ENCODE data around the gene POLR3A.

The POLR3A gene

DNA sequence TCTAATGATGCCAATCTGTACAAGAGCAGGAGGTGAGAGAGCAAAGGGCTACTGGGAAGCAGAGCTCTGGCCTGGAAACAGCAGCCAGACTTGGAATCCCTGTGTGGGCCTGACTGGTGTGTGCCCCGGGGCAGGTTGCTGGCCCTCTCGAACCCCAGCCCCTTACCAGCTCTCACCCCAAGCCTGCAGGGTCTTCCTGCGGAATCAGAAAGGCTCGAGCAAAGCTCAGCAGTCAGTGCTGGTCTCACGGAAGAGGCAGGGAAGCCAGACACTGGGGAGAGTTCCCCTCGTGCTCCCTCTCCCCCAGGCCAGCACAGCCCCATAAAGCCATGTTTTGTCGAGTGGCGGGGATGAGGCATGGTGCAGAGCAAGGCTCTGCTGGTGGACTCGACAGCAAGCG lies 50.1 kb downstream of the POLR3A start:
- Histone ChIP-seq H3K9ac (ENCODE audit: low read length) (no peak overlapping the region), H3K79me1 (ENCODE audit: low read length) (no peaks in the 10 kb centered on the region), H2BK15ac (replicated peaks; ENCODE audit: low read depth) (no peak overlapping the region), H3K56ac (ENCODE audit: low read length) (no peak overlapping the region), H3K79me2 (ENCODE audit: control insufficient read depth, insufficient read depth, low read length) (no peaks in the 10 kb centered on the region), H3K4me3 (ENCODE audit: low read length) (no peak overlapping the region), H2AK5ac (ENCODE audit: low read length) (no peak overlapping the region), H2BK5ac (ENCODE audit: low read length) (no peak overlapping the region), H3K18ac (ENCODE audit: low read length) (no peak overlapping the region), H3K4me1 (ENCODE audit: control insufficient read depth, low read depth, low read length) (no peaks in the 10 kb centered on the region), H3K4me2 (ENCODE audit: low read length) (no peak overlapping the region), H3K27me3 (ENCODE audit: insufficient read depth, low read length, poor library complexity) (no peaks in the 10 kb centered on the region), H4K5ac (ENCODE audit: low read length) (no peak overlapping the region), H4K8ac (ENCODE audit: low read depth, low read length) (no peak overlapping the region), H3K27ac (ENCODE audit: low read depth, low read length) (no peak overlapping the region), H3K4ac (ENCODE audit: low read depth, low read length) (no peak overlapping the region), H3K23ac (ENCODE audit: low read length) (no peak overlapping the region), H2BK120ac (ENCODE audit: low read depth, low read length) (no peak overlapping the region), H3K36me3 (ENCODE audit: control insufficient read depth, insufficient read depth, low read length) (peaks cover 29% of the 10 kb centered on the region)
- no CpG with 5 or more reads among the region's 10 CpGs for WGBS (ENCODE audit: extremely low coverage, insufficient coverage, low lambda C conversion rate)
- no peak for DNase-seq

DNA sequence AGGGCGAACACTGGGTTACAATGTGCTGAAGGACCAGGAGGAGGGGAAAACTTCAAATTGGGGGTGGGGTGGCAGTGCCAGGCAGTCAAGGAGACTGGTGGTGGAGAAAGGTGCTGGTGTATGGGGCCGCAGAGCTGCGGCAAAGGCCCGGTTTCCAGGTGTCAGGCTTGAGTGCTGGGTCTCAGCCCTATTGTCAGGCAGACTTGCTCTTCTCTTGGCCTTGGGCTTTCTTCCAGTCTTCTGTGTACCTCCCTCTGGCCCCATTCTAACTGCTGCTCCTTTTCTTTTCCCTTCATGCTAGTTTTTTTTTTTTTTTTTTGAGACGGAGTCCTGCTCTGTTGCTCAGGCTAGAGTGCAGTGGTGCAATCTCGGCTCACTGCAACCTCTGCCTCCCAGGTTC lies 51.0 kb downstream of the POLR3A start:
- Histone ChIP-seq H3K56ac (ENCODE audit: low read length) (no peak overlapping the region), H3K4ac (ENCODE audit: low read depth, low read length) (no peak overlapping the region), H2BK120ac (ENCODE audit: low read depth, low read length) (no peak overlapping the region), H2BK15ac (replicated peaks; ENCODE audit: low read depth) (no peak overlapping the region), H3K79me1 (ENCODE audit: low read length) (no peaks in the 10 kb centered on the region), H3K27ac (ENCODE audit: low read depth, low read length) (no peak overlapping the region), H3K27me3 (ENCODE audit: insufficient read depth, low read length, poor library complexity) (no peaks in the 10 kb centered on the region), H3K9ac (ENCODE audit: low read length) (no peak overlapping the region), H3K4me3 (ENCODE audit: low read length) (no peak overlapping the region), H3K4me2 (ENCODE audit: low read length) (no peak overlapping the region), H3K4me1 (ENCODE audit: control insufficient read depth, low read depth, low read length) (no peaks in the 10 kb centered on the region), H2BK5ac (ENCODE audit: low read length) (no peak overlapping the region), H3K36me3 (ENCODE audit: control insufficient read depth, insufficient read depth, low read length) (peaks cover 29% of the 10 kb centered on the region), H4K8ac (ENCODE audit: low read depth, low read length) (no peak overlapping the region), H4K5ac (ENCODE audit: low read length) (no peak overlapping the region), H3K23ac (ENCODE audit: low read length) (no peak overlapping the region), H2AK5ac (ENCODE audit: low read length) (no peak overlapping the region), H3K79me2 (ENCODE audit: control insufficient read depth, insufficient read depth, low read length) (no peaks in the 10 kb centered on the region), H3K18ac (ENCODE audit: low read length) (no peak overlapping the region)
- DNase-seq, result no peak
- WGBS (ENCODE audit: extremely low coverage, insufficient coverage, low lambda C conversion rate), result no CpG with 5 or more reads among the region's 6 CpGs

GRCh38 chr10:77977934-77978333 lies 51.4 kb downstream of the POLR3A start:
- no peak overlapping the region for H4K5ac ChIP-seq (ENCODE audit: low read length)
- H3K56ac ChIP-seq (ENCODE audit: low read length), result no peak overlapping the region
- H2BK5ac ChIP-seq (ENCODE audit: low read length), result no peak overlapping the region
- no peaks in the 10 kb centered on the region for H3K79me1 ChIP-seq (ENCODE audit: low read length)
- H3K36me3 ChIP-seq (ENCODE audit: control insufficient read depth, insufficient read depth, low read length), result peaks cover 24% of the 10 kb centered on the region
- H2BK120ac ChIP-seq (ENCODE audit: low read depth, low read length), result no peak overlapping the region
- no peak overlapping the region for H3K4ac ChIP-seq (ENCODE audit: low read depth, low read length)
- H3K4me3 ChIP-seq (ENCODE audit: low read length), result no peak overlapping the region
- H3K4me2 ChIP-seq (ENCODE audit: low read length), result no peak overlapping the region
- H3K23ac ChIP-seq (ENCODE audit: low read length), result no peak overlapping the region
- H3K79me2 ChIP-seq (ENCODE audit: control insufficient read depth, insufficient read depth, low read length), result no peaks in the 10 kb centered on the region
- no peak overlapping the region for H3K18ac ChIP-seq (ENCODE audit: low read length)
- no peak overlapping the region for H3K9ac ChIP-seq (ENCODE audit: low read length)
- H3K4me1 ChIP-seq (ENCODE audit: control insufficient read depth, low read depth, low read length), result no peaks in the 10 kb centered on the region
- no peak overlapping the region for H4K8ac ChIP-seq (ENCODE audit: low read depth, low read length)
- H2BK15ac ChIP-seq (replicated peaks; ENCODE audit: low read depth), result no peak overlapping the region
- no peak overlapping the region for H3K27ac ChIP-seq (ENCODE audit: low read depth, low read length)
- no peaks in the 10 kb centered on the region for H3K27me3 ChIP-seq (ENCODE audit: insufficient read depth, low read length, poor library complexity)
- DNase-seq, result no peak
- WGBS (ENCODE audit: extremely low coverage, insufficient coverage, low lambda C conversion rate), result no CpG with 5 or more reads among the region's 3 CpGs
- no peak overlapping the region for H2AK5ac ChIP-seq (ENCODE audit: low read length)

DNA sequence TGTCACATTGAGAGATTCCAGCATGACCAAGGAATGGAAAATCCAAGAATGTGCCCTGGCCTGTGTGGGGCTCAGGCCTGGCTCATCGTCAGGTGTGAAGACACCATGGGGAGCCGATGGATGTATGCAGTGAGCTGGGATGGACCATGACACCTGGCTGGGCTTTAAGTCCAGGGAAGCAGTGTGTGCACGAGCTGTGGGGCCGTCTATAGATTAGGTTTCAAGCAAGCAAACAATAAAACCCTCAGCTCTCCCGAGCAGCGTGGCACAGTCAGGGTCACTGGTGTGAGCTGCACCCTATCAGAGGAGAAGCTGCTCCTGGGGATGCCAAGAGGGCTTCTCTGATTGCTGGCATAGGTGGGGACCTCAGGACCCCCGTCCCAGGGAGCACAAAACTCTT lies 52.3 kb downstream of the POLR3A start:
- Histone ChIP-seq H2AK5ac (ENCODE audit: low read length) (no peak overlapping the region), H3K27me3 (ENCODE audit: insufficient read depth, low read length, poor library complexity) (no peaks in the 10 kb centered on the region), H3K4me3 (ENCODE audit: low read length) (no peak overlapping the region), H3K18ac (ENCODE audit: low read length) (no peak overlapping the region), H3K79me2 (ENCODE audit: control insufficient read depth, insufficient read depth, low read length) (no peaks in the 10 kb centered on the region), H4K5ac (ENCODE audit: low read length) (no peak overlapping the region), H3K4me1 (ENCODE audit: control insufficient read depth, low read depth, low read length) (no peaks in the 10 kb centered on the region), H3K27ac (ENCODE audit: low read depth, low read length) (no peak overlapping the region), H3K4me2 (ENCODE audit: low read length) (no peak overlapping the region), H4K8ac (ENCODE audit: low read depth, low read length) (no peak overlapping the region), H3K23ac (ENCODE audit: low read length) (no peak overlapping the region), H3K56ac (ENCODE audit: low read length) (no peak overlapping the region), H2BK15ac (replicated peaks; ENCODE audit: low read depth) (no peak overlapping the region), H3K9ac (ENCODE audit: low read length) (no peak overlapping the region), H3K4ac (ENCODE audit: low read depth, low read length) (no peak overlapping the region), H3K79me1 (ENCODE audit: low read length) (no peaks in the 10 kb centered on the region), H2BK120ac (ENCODE audit: low read depth, low read length) (no peak overlapping the region), H3K36me3 (ENCODE audit: control insufficient read depth, insufficient read depth, low read length) (peaks cover 21% of the 10 kb centered on the region), H2BK5ac (ENCODE audit: low read length) (no peak overlapping the region)
- peak; percentile 47 for DNase-seq
- WGBS (ENCODE audit: extremely low coverage, insufficient coverage, low lambda C conversion rate), result no CpG with 5 or more reads among the region's 7 CpGs

DNA sequence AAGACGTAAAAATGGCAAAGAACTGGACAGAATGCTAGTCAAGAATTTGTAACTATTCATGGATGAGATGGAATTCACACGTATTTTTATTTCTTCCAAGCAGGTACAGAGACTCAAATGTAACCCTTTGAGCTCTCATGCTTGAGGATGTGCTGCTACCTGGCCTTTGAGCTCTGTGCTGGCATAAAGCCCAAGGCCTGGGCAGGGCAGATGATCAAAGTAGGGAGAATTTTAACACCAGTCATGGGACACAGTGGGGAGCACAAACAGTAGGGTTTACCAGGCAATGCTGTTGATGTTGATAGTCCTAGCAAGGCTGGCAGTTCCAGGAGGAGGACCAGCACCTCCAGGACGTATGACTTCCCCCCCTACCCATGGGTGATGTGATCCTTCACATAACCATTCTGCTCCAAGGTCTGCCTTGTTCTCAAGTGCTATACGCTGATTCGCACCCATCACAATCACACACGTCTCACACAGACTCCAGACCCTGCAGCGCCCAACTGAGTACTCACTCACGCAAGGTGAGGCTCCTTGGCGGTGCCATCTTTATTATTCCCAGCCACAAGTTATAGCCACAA lies 54.1 kb downstream of the POLR3A start:
- Histone ChIP-seq H3K4me3 (ENCODE audit: low read length) (no peak overlapping the region), H3K18ac (ENCODE audit: low read length) (no peak overlapping the region), H4K8ac (ENCODE audit: low read depth, low read length) (no peak overlapping the region), H2BK5ac (ENCODE audit: low read length) (no peak overlapping the region), H3K27me3 (ENCODE audit: insufficient read depth, low read length, poor library complexity) (no peaks in the 10 kb centered on the region), H3K4me1 (ENCODE audit: control insufficient read depth, low read depth, low read length) (peaks cover 5% of the 10 kb centered on the region), H3K4ac (ENCODE audit: low read depth, low read length) (no peak overlapping the region), H4K5ac (ENCODE audit: low read length) (no peak overlapping the region), H2AK5ac (ENCODE audit: low read length) (no peak overlapping the region), H3K23ac (ENCODE audit: low read length) (no peak overlapping the region), H3K27ac (ENCODE audit: low read depth, low read length) (no peak overlapping the region), H2BK120ac (ENCODE audit: low read depth, low read length) (no peak overlapping the region), H3K9ac (ENCODE audit: low read length) (no peak overlapping the region), H3K79me1 (ENCODE audit: low read length) (no peaks in the 10 kb centered on the region), H3K79me2 (ENCODE audit: control insufficient read depth, insufficient read depth, low read length) (no peaks in the 10 kb centered on the region), H3K36me3 (ENCODE audit: control insufficient read depth, insufficient read depth, low read length) (peaks cover 15% of the 10 kb centered on the region), H3K4me2 (ENCODE audit: low read length) (no peak overlapping the region), H3K56ac (ENCODE audit: low read length) (peak overlapping the region; percentile 36), H2BK15ac (replicated peaks; ENCODE audit: low read depth) (no peak overlapping the region)
- DNase-seq, result no peak
- WGBS (ENCODE audit: extremely low coverage, insufficient coverage, low lambda C conversion rate), result no CpG with 5 or more reads among the region's 9 CpGs

GRCh38 chr10:77974396-77975074 lies 54.8 kb downstream of the POLR3A start:
- Histone ChIP-seq H2BK15ac (replicated peaks; ENCODE audit: low read depth) (no peak overlapping the region), H3K36me3 (ENCODE audit: control insufficient read depth, insufficient read depth, low read length) (peaks cover 11% of the 10 kb centered on the region), H3K79me1 (ENCODE audit: low read length) (no peaks in the 10 kb centered on the region), H3K18ac (ENCODE audit: low read length) (no peak overlapping the region), H3K4me1 (ENCODE audit: control insufficient read depth, low read depth, low read length) (peaks cover 5% of the 10 kb centered on the region), H3K27ac (ENCODE audit: low read depth, low read length) (no peak overlapping the region), H3K4me2 (ENCODE audit: low read length) (no peak overlapping the region), H4K8ac (ENCODE audit: low read depth, low read length) (peak overlapping the region; percentile 68), H4K5ac (ENCODE audit: low read length) (no peak overlapping the region), H3K27me3 (ENCODE audit: insufficient read depth, low read length, poor library complexity) (no peaks in the 10 kb centered on the region), H3K4me3 (ENCODE audit: low read length) (no peak overlapping the region), H2AK5ac (ENCODE audit: low read length) (no peak overlapping the region), H3K79me2 (ENCODE audit: control insufficient read depth, insufficient read depth, low read length) (no peaks in the 10 kb centered on the region), H2BK120ac (ENCODE audit: low read depth, low read length) (no peak overlapping the region), H3K56ac (ENCODE audit: low read length) (no peak overlapping the region), H2BK5ac (ENCODE audit: low read length) (no peak overlapping the region), H3K23ac (ENCODE audit: low read length) (no peak overlapping the region), H3K4ac (ENCODE audit: low read depth, low read length) (no peak overlapping the region), H3K9ac (ENCODE audit: low read length) (no peak overlapping the region)
- peak; percentile 91 for DNase-seq
- WGBS (ENCODE audit: extremely low coverage, insufficient coverage, low lambda C conversion rate), result no CpG with 5 or more reads among the region's 8 CpGs
